Measurements from ENCODE around the gene STX1A. TPM values are rescaled to one million over a fixed set of nuclear protein-coding genes. Genes with fewer than 3 reads are reported as not detected.

The STX1A gene
- total RNA-seq, 4 donors from 2014 or later, result 2.3 to 19.1 (median 11.0) TPM

- no peak for DNase-seq
- Histone ChIP-seq H3K4me1 (no peaks in the 10 kb centered on the region), H3K9me3 (no peaks in the 10 kb centered on the region), H3K4me3 (no peak overlapping the region), H3K27ac (no peak overlapping the region), H3K27me3 (no peaks in the 10 kb centered on the region), H3K36me3 (no peaks in the 10 kb centered on the region)
- intact Hi-C loops (cut with DNase I; ENCODE audit: low total_unique reads), result no loop called here
- TF ChIP-seq CTCF (IDR thresholded peaks at IDR 0.05), result no peak
- no peak for TF ChIP-seq POLR2A (IDR thresholded peaks at IDR 0.05)
Measured at GRCh38 chr7:73761854-73762658, 42.6 kb upstream of the STX1A start.

- intact Hi-C loops (cut with DNase I; ENCODE audit: low total_unique reads), result no loop called here
- H3K36me3 ChIP-seq, result no peaks in the 10 kb centered on the region
- DNase-seq, result no peak
- no peaks in the 10 kb centered on the region for H3K27me3 ChIP-seq
- no peaks in the 10 kb centered on the region for H3K9me3 ChIP-seq
- no peak overlapping the region for H3K27ac ChIP-seq
- no peak for TF ChIP-seq POLR2A (IDR thresholded peaks at IDR 0.05)
- no peak for TF ChIP-seq CTCF (IDR thresholded peaks at IDR 0.05)
- H3K4me3 ChIP-seq, result no peak overlapping the region
- H3K4me1 ChIP-seq, result no peaks in the 10 kb centered on the region
Measured at GRCh38 chr7:73758581-73759138, 39.2 kb upstream of the STX1A start.

GRCh38 chr7:73749931-73750776 lies 30.7 kb upstream of the STX1A start:
- intact Hi-C loops (cut with DNase I; ENCODE audit: low total_unique reads), result no loop called here
- no peak for TF ChIP-seq CTCF (IDR thresholded peaks at IDR 0.05)
- no peak for TF ChIP-seq POLR2A (IDR thresholded peaks at IDR 0.05)
- Histone ChIP-seq H3K4me1 (no peaks in the 10 kb centered on the region), H3K36me3 (no peaks in the 10 kb centered on the region), H3K27ac (no peak overlapping the region), H3K4me3 (no peak overlapping the region), H3K27me3 (no peaks in the 10 kb centered on the region), H3K9me3 (no peaks in the 10 kb centered on the region)
- DNase-seq, result no peak

- intact Hi-C loops (cut with DNase I; ENCODE audit: low total_unique reads), result no loop called here
- DNase-seq, result no peak
Measured at GRCh38 chr7:73746378-73746777, 26.9 kb upstream of the STX1A start.

More at GRCh38 chr7:73746378-73746777, 26.9 kb upstream of the STX1A start:
- no peaks in the 10 kb centered on the region for H3K9me3 ChIP-seq
- no peaks in the 10 kb centered on the region for H3K27me3 ChIP-seq
- no peaks in the 10 kb centered on the region for H3K36me3 ChIP-seq
- no peak for TF ChIP-seq POLR2A (IDR thresholded peaks at IDR 0.05)
- no peak for TF ChIP-seq CTCF (IDR thresholded peaks at IDR 0.05)
- no peaks in the 10 kb centered on the region for H3K4me1 ChIP-seq
- no peak overlapping the region for H3K27ac ChIP-seq
- H3K4me3 ChIP-seq, result no peak overlapping the region

Measured in uterus (tissue), 4 donors.